Kidney epithelial cell (primary cell): ENCODE results near the gene MFAP2. TPM values are rescaled to one million over a fixed set of nuclear protein-coding genes. Genes with fewer than 3 reads are reported as not detected.
"Not testable (repeated sequence)": the region's sequence is repeated elsewhere in the genome, so short reads cannot be mapped to it uniquely, and the experiment has no call there.

ENCODE experiments used
- DNase-seq: peaks from one replicate; pipeline ENCODE4 v3.0.0-alpha.2; 2010; ENCODE audit warnings: low read depth
- H3K27me3 ChIP-seq: 2 replicates; pipeline ENCODE4 v1.6.0; 2011; ENCODE audit warnings: low read length; ENCODE audit not compliant: control insufficient read depth, insufficient read depth
- H3K36me3 ChIP-seq: 2 replicates; pipeline ENCODE4 v1.5.1; 2011; ENCODE audit warnings: low read length; ENCODE audit not compliant: control insufficient read depth, insufficient read depth
- H3K4me3 ChIP-seq: 2 replicates; pipeline ENCODE4 v1.5.1; 2011; ENCODE audit warnings: low read depth, mild to moderate bottlenecking, control low read depth, low read length
- CTCF ChIP-seq: IDR thresholded peaks from 2 replicates; pipeline ENCODE4 v1.5.1; 2011; ENCODE audit warnings: mild to moderate bottlenecking, moderate library complexity, low read length, control low read depth, inconsistent platforms; ENCODE audit not compliant: insufficient read depth, poor library complexity, severe bottlenecking
- total RNA-seq: library from RNA; depleted of rRNA; stranded (reverse); fragments of >200 nt; gene quantifications from 2 replicates; pipeline ENCODE4 v1.2.3, GENCODE V29; 2015

Gene MFAP2
- total RNA-seq, 1 donor from 2014 or later, result 58.2 TPM

GRCh38 chr1:16955186-16955585 lies 25.2 kb downstream of the MFAP2 start:
- Histone ChIP-seq H3K4me3 (no peak overlapping the region), H3K27me3 (no peaks in the 10 kb centered on the region), H3K36me3 (no peaks in the 10 kb centered on the region)
- no peak for TF ChIP-seq CTCF
- no peak for DNase-seq

- no peak for DNase-seq
- Histone ChIP-seq H3K27me3 (no peaks in the 10 kb centered on the region), H3K4me3 (no peak overlapping the region), H3K36me3 (no peaks in the 10 kb centered on the region)
- TF ChIP-seq CTCF, result no peak
Measured at GRCh38 chr1:16954579-16954978, 25.8 kb downstream of the MFAP2 start.

- not testable (repeated sequence) for H3K4me3 ChIP-seq, DNase-seq
Measured at GRCh38 chr1:16952376-16952775, 28.0 kb downstream of the MFAP2 start.

GRCh38 chr1:16949026-16949425 lies 31.4 kb downstream of the MFAP2 start:
- H3K4me3 ChIP-seq, H3K27me3 ChIP-seq, H3K36me3 ChIP-seq, DNase-seq: not testable (repeated sequence)

More at GRCh38 chr1:16952376-16952775, 28.0 kb downstream of the MFAP2 start:
- not testable (repeated sequence) for H3K27me3 ChIP-seq, H3K36me3 ChIP-seq

- H3K4me3 ChIP-seq, H3K27me3 ChIP-seq, H3K36me3 ChIP-seq: not testable (repeated sequence)
- peak; percentile 90 for DNase-seq
Measured at GRCh38 chr1:16948282-16948891, 32.0 kb downstream of the MFAP2 start.

- Histone ChIP-seq H3K27me3 (no peaks in the 10 kb centered on the region), H3K36me3 (peaks cover 3% of the 10 kb centered on the region), H3K4me3 (no peak overlapping the region)
- no peak for TF ChIP-seq CTCF
- no peak for DNase-seq
Measured at GRCh38 chr1:16946646-16947045, 33.8 kb downstream of the MFAP2 start.

GRCh38 chr1:16946185-16946584 lies 34.2 kb downstream of the MFAP2 start:
- H3K27me3 ChIP-seq, H3K4me3 ChIP-seq: not testable (repeated sequence)

GRCh38 chr1:16945512-16945911 lies 34.9 kb downstream of the MFAP2 start:
- not testable (repeated sequence) for H3K27me3 ChIP-seq, H3K4me3 ChIP-seq, DNase-seq, H3K36me3 ChIP-seq

More at GRCh38 chr1:16946185-16946584, 34.2 kb downstream of the MFAP2 start:
- not testable (repeated sequence) for DNase-seq, H3K36me3 ChIP-seq
